Ishikawa (cell line): ENCODE data around the gene TREH.

Experiments
- CEBPB ChIP-seq: IDR thresholded peaks from 2 replicates; pipeline ENCODE4 v1.6.1; 2012
- CREB1 ChIP-seq: IDR thresholded peaks from 2 replicates; pipeline ENCODE4 v1.6.1; 2012; ENCODE audit warnings: low read depth
- EGR1 ChIP-seq: IDR thresholded peaks from 2 replicates; pipeline ENCODE4 v1.6.1; 2012
- EP300 ChIP-seq: IDR thresholded peaks from 2 replicates; pipeline ENCODE4 v1.6.1; 2012; ENCODE audit warnings: borderline replicate concordance
- FOXM1 ChIP-seq: IDR thresholded peaks from 2 replicates; pipeline ENCODE4 v1.6.1; 2012; ENCODE audit warnings: low read depth, borderline replicate concordance
- NFIC ChIP-seq: IDR thresholded peaks from 2 replicates; pipeline ENCODE4 v1.6.1; 2012
- RAD21 ChIP-seq: IDR thresholded peaks from 2 replicates; pipeline ENCODE4 v1.6.1; 2012; ENCODE audit warnings: low read depth
- REST ChIP-seq: IDR thresholded peaks from 2 replicates; pipeline ENCODE4 v1.6.1; 2012; ENCODE audit warnings: low read depth, mild to moderate bottlenecking
- TAF1 ChIP-seq: IDR thresholded peaks from 2 replicates; pipeline ENCODE4 v1.6.1; 2012; ENCODE audit warnings: low read depth, mild to moderate bottlenecking
- TCF12 ChIP-seq: IDR thresholded peaks from 2 replicates; pipeline ENCODE4 v1.6.1; 2012; ENCODE audit warnings: low read depth
- TEAD4 ChIP-seq: IDR thresholded peaks from 2 replicates; pipeline ENCODE4 v1.6.1; 2012
- YY1 ChIP-seq: IDR thresholded peaks from 2 replicates; pipeline ENCODE4 v1.6.1; 2012; ENCODE audit warnings: low read depth
- ZBTB7A ChIP-seq: IDR thresholded peaks from 2 replicates; pipeline ENCODE4 v1.6.1; 2012; ENCODE audit warnings: low read depth
- TF ChIP-seq, protein P1 (sequence below): IDR thresholded peaks from 2 replicates; pipeline ENCODE4 v1.6.1; 2012
- TF ChIP-seq, protein P2 (sequence below): IDR thresholded peaks from 2 replicates; pipeline ENCODE4 v1.6.1; 2012

TREH gene

GRCh38 chr11:118684187-118684586, 4.7 kb upstream of the TREH start:
- TF ChIP-seq CREB1 (no peak), CEBPB (no peak), TCF12 (no peak)

DNA sequence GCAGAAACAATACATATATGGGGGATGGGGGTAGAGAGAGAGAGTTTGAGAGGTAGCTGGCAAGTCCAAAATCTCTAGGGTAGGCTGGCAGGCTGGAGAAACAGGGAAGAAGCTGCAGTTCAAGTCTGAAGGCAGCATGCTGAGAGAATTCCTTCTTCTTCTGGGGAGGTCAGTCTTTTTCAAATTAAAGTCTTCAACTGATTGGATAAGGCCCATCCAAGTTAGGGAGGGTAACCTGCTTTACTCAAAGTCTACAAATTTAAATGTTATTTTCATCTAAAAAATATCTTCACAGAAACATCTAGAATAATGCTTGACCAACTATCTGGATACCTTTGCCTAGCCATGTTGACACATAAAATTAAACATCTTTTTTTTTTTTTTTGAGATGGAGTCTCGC, 2.9 kb upstream of the TREH start:
- TF ChIP-seq REST, result no peak
- TF ChIP-seq RAD21, result no peak

- no peak for TF ChIP-seq ZBTB7A
Observed at GRCh38 chr11:118677977-118678376, 1.5 kb downstream of the TREH start.

DNA sequence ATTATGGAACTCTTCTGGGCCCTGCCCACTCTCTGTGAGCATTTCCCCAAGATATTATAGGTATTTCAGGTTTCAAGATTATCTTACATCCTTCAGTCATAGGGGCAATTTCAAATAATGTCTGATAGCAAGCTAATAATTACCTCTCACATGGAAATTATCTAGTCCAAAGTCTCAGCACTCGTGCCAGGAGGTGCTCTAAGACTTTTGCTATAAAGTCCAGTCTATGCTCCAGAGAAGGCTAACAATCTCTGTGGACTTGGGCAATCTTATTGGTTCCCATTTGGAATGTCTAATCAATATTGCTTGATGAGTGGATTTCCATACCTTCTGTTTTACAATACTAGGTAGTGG, 5.4 kb downstream of the TREH start:
- no peak for TF ChIP-seq ZBTB7A
- no peak for TF ChIP-seq NFIC
- TF ChIP-seq, protein P1, sequence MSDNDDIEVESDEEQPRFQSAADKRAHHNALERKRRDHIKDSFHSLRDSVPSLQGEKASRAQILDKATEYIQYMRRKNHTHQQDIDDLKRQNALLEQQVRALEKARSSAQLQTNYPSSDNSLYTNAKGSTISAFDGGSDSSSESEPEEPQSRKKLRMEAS, result no peak
- no peak for TF ChIP-seq REST
- TF ChIP-seq, protein P2, sequence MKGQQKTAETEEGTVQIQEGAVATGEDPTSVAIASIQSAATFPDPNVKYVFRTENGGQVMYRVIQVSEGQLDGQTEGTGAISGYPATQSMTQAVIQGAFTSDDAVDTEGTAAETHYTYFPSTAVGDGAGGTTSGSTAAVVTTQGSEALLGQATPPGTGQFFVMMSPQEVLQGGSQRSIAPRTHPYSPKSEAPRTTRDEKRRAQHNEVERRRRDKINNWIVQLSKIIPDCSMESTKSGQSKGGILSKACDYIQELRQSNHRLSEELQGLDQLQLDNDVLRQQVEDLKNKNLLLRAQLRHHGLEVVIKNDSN, result no peak
- no peak for TF ChIP-seq YY1

DNA sequence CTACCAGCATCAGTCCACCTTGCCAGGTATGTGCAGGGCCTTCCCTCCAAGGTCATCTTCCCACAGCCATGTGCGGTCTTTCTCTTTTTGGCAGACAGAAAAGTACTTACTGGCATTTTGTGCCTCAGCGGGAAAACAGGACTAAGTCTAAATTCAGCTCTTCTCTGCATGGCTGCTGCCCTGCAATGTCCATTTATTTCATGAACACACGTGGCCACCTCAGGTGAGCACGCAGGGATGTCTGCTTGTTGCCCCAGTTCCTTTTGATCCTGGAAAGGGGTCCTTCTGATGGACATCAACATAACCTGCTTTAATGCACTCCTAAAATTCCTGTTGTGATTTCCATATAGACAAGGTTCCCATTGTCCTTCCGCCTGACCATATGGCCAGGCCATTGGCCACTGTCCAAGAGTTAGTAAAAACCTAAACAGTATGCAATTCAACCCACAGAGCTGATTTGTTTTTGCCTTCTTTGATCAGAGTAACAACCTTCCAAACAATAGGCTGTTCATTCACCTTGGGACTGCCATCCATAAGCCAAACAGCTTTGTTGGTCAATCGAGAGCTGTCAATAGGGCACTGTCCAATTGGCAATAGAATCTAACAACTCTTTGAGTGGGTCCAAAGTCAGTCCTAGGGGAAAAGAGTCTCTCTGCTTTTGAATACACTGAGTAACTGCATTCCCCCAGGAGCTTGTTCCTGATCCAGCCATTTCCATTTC, 5.9 kb downstream of the TREH start:
- TF ChIP-seq EP300 (no peak), TCF12 (no peak), ZBTB7A (no peak), TEAD4 (no peak)

DNA sequence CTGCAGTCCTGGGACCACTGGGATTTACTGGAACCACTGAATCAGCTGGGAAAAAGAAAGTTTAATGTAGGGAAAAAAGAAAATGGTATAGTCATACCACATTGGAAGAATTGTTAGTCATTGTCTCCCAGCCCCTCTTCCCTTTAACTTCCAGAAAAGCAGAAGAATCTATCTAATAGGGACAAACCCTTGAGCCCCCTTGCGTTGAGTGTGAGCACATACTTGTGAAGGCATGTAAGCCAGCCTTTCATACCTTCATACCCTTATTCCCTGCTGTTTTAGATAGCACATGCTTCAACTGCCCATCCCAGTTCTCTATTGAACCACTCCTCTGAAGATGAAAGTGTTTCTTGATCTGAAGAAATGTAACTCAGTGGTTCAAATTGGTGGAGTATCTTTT, 6.6 kb downstream of the TREH start:
- TF ChIP-seq CEBPB (no peak), FOXM1 (no peak), EGR1 (no peak), RAD21 (no peak), TCF12 (no peak)

GRCh38 chr11:118671254-118671653, 8.2 kb downstream of the TREH start:
- no peak for TF ChIP-seq FOXM1
- no peak for TF ChIP-seq REST
- TF ChIP-seq TCF12, result no peak
- TF ChIP-seq EP300, result no peak
- TF ChIP-seq EGR1, result no peak
- TF ChIP-seq, protein P2, result no peak
- TF ChIP-seq TEAD4, result no peak
- TF ChIP-seq, protein P1, result no peak
- TF ChIP-seq NFIC, result no peak
- TF ChIP-seq TAF1, result no peak
- no peak for TF ChIP-seq YY1
- TF ChIP-seq ZBTB7A, result no peak
- no peak for TF ChIP-seq CEBPB
- TF ChIP-seq RAD21, result no peak
- TF ChIP-seq CREB1, result no peak
